ENCODE data around the gene ZNF544.

DNA sequence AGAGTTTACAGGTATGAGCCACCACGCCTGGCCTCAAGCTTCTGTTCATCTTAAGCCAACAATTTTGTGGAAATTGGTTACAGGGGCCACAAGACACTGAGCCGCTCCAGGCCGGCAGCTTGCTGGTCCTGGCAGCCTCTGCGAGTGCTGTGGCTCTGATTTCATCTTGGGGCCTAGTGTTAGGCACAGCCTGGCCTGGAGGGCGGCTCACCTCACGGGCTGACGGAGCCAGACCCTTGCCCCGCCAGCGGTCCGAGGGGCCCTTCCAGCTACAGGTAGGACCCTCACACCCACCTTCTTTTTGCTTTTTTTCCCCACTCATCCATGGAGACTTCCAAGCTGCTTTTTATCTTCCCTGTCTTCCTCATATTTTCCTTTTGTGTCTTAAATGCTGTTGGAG, 8.6 kb downstream of the ZNF544 start:
- TF ChIP-seq, protein P1, sequence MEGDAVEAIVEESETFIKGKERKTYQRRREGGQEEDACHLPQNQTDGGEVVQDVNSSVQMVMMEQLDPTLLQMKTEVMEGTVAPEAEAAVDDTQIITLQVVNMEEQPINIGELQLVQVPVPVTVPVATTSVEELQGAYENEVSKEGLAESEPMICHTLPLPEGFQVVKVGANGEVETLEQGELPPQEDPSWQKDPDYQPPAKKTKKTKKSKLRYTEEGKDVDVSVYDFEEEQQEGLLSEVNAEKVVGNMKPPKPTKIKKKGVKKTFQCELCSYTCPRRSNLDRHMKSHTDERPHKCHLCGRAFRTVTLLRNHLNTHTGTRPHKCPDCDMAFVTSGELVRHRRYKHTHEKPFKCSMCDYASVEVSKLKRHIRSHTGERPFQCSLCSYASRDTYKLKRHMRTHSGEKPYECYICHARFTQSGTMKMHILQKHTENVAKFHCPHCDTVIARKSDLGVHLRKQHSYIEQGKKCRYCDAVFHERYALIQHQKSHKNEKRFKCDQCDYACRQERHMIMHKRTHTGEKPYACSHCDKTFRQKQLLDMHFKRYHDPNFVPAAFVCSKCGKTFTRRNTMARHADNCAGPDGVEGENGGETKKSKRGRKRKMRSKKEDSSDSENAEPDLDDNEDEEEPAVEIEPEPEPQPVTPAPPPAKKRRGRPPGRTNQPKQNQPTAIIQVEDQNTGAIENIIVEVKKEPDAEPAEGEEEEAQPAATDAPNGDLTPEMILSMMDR (IDR thresholded peaks at IDR 0.05 in 4 of 5, conservative IDR thresholded peaks at IDR 0.05 in 1 of 5): no peak
- no peak for TF ChIP-seq POLR2A (IDR thresholded peaks at IDR 0.05)

Measured in gastrocnemius medialis (tissue), 4 donors.